SK-N-SH (cell line): Measurements from ENCODE around the gene CACNA1D. TPM values are rescaled to one million over a fixed set of nuclear protein-coding genes. Genes with fewer than 3 reads are reported as not detected.
A peak's percentile ranks its signal among the peaks of the same experiment; 100 is the strongest.

Experiments used
- CTCF ChIA-PET: fragments of 300-600, 350-600 bp; formaldehyde crosslinking; extraction: SDS; loops from one replicate; lab custom pipeline; 2021; lab: Yijun Ruan, JAX
- POLR2A ChIA-PET: fragments of 350-600 bp; sonication (Branson Sonifier 250); formaldehyde crosslinking; extraction: SDS; loops from one replicate; lab custom pipeline; 2020; ENCODE audit warnings: antibody characterized with exemption, inconsistent platforms; lab: Yijun Ruan, JAX
- DNase-seq: peaks from one replicate; pipeline ENCODE4 v3.0.0; 2012
- H2AFZ ChIP-seq: fragments of 200-600 bp; sonication (generic); 2 replicates; pipeline ENCODE4 v1.8.1; 2016; ENCODE audit warnings: antibody characterized with exemption, mild to moderate bottlenecking, low read depth
- H3F3A ChIP-seq: fragments of 200-600 bp; sonication (generic); replicated peaks from 2 replicates; pipeline ENCODE3; 2016; ENCODE audit warnings: antibody characterized with exemption, mild to moderate bottlenecking; ENCODE audit not compliant: insufficient read depth
- H3K27ac ChIP-seq, 2 experiments: fragments of 200-500 bp in 1 of 2; fragments of 200-600 bp in 1 of 2; sonication (Bioruptor generic) in 1 of 2; sonication (generic), shearing (Covaris generic) in 1 of 2; 2 replicates each; pipeline versions ENCODE4 v1.5.1 to v1.6.1; 2014 to 2016; ENCODE audit warnings: low read depth in 2 of 2, inconsistent platforms in 1 of 2, low read length in 1 of 2, mild to moderate bottlenecking in 1 of 2, mixed read lengths in 1 of 2
- H3K27me3 ChIP-seq: fragments of 200-600 bp; sonication (generic), shearing (Covaris generic); 2 replicates; pipeline ENCODE4 v1.6.1; 2016; ENCODE audit warnings: mixed run types; ENCODE audit not compliant: insufficient read depth
- H3K36me3 ChIP-seq, 2 experiments: fragments of 200-500 bp in 1 of 2; fragments of 200-600 bp in 1 of 2; sonication (Bioruptor generic) in 1 of 2; sonication (generic) in 1 of 2; replicated peaks in 1 of 2; 2 replicates each; pipeline versions ENCODE3 to v1.5.1; 2014 to 2016; ENCODE audit warnings: low read length in 1 of 2, mild to moderate bottlenecking in 1 of 2; ENCODE audit not compliant: insufficient read depth in 2 of 2, control insufficient read depth in 1 of 2
- H3K4me1 ChIP-seq, 2 experiments: fragments of 200-500 bp in 1 of 2; fragments of 200-600 bp in 1 of 2; sonication (Bioruptor generic) in 1 of 2; sonication (generic), shearing (Covaris generic) in 1 of 2; 2 replicates each; pipeline versions ENCODE4 v1.5.1 to v1.6.1; 2014 to 2016; ENCODE audit warnings: low read depth in 1 of 2, low read length in 1 of 2, mixed run types in 1 of 2; ENCODE audit not compliant: insufficient read depth in 2 of 2, control insufficient read depth in 1 of 2
- H3K4me2 ChIP-seq: fragments of 200-600 bp; sonication (generic), shearing (Covaris generic); 2 replicates; pipeline ENCODE4 v1.6.1; 2017; ENCODE audit warnings: mixed run types
- H3K4me3 ChIP-seq, 2 experiments: fragments of 200-500 bp in 1 of 2; fragments of 200-600 bp in 1 of 2; sonication (Bioruptor generic) in 1 of 2; sonication (generic), shearing (Covaris generic) in 1 of 2; 2 replicates each; pipeline versions ENCODE4 v1.5.1 to v1.8.1; 2014 to 2016; ENCODE audit warnings: low read depth in 2 of 2, inconsistent platforms in 1 of 2, low read length in 1 of 2, mild to moderate bottlenecking in 1 of 2, mixed read lengths in 1 of 2, moderate library complexity in 1 of 2
- H3K79me2 ChIP-seq: fragments of 200-600 bp; sonication (generic); 2 replicates; pipeline ENCODE4 v1.8.1; 2017; ENCODE audit warnings: mild to moderate bottlenecking; ENCODE audit not compliant: insufficient read depth
- H3K9ac ChIP-seq: fragments of 200-600 bp; sonication (generic); 2 replicates; pipeline ENCODE4 v1.6.1; 2017; ENCODE audit warnings: mixed run types
- H3K9me2 ChIP-seq: fragments of 200-600 bp; sonication (generic); 2 replicates; pipeline ENCODE4 v1.6.1; 2017; ENCODE audit warnings: mixed run types
- H3K9me3 ChIP-seq: fragments of 200-600 bp; sonication (generic); 2 replicates; pipeline ENCODE4 v1.6.1; 2017; ENCODE audit warnings: mixed run types, mild to moderate bottlenecking, moderate library complexity
- H4K20me1 ChIP-seq: fragments of 200-600 bp; sonication (generic); 2 replicates; pipeline ENCODE4 v1.6.1; 2017; ENCODE audit warnings: mild to moderate bottlenecking, mixed run types; ENCODE audit not compliant: insufficient read depth
- CHD2 ChIP-seq: fragments of 150-350 bp; IDR thresholded peaks from 2 replicates; pipeline ENCODE4 v1.6.1; 2018; ENCODE audit warnings: low read length; ENCODE audit not compliant: partially characterized antibody
- FOXJ3 ChIP-seq: sonication (generic); formaldehyde crosslinking; IDR thresholded peaks from 2 replicates; pipeline ENCODE4 v1.5.1; 2020; ENCODE audit warnings: mild to moderate bottlenecking, missing genetic modification reagents
- GABPA ChIP-seq: IDR thresholded peaks from 2 replicates; pipeline ENCODE4 v1.4.0; 2012; ENCODE audit warnings: low read depth, mild to moderate bottlenecking
- JUND ChIP-seq: IDR thresholded peaks from 2 replicates; pipeline ENCODE4 v1.4.0; 2012
- MAX ChIP-seq: IDR thresholded peaks from 2 replicates; pipeline ENCODE4 v1.4.0; 2012; ENCODE audit warnings: low read depth
- RAD21 ChIP-seq: IDR thresholded peaks from 2 replicates; pipeline ENCODE4 v1.6.1; 2012; ENCODE audit warnings: mild to moderate bottlenecking, low read length
- ZBTB33 ChIP-seq: IDR thresholded peaks from 2 replicates; pipeline ENCODE4 v1.4.0; 2012; ENCODE audit warnings: low read depth, borderline replicate concordance
- WGBS: methylation state at CpG from one replicate; pipeline ENCODE4 v1.1.6; 2017; ENCODE audit warnings: low lambda C conversion rate; 5-methylcytosine and 5-hydroxymethylcytosine counted together
- polyA plus RNA-seq, 3 experiments: library from polyadenylated mRNA; depleted of rRNA; stranded (reverse); fragments of >200 nt; gene quantifications; 2 replicates each; pipeline ENCODE4 v1.2.3, GENCODE V29; 2012

Gene CACNA1D
- polyA plus RNA-seq, 1 of the 3 experiments (the other 2 are of a cell fraction) = 0.12 TPM

- TF ChIP-seq ZBTB33 (no peak), GABPA (no peak), CHD2 (no peak), JUND (no peak)
Observed at GRCh38 chr3:53671961-53672299, 177.5 kb downstream of the CACNA1D start (continued).

- H3K4me2 ChIP-seq = no peak overlapping the region
- peak overlapping the region in 1 of 2 experiments; percentile 36; a peak in 1 of 4 replicates for H3K27ac ChIP-seq
- no peaks in the 10 kb centered on the region for H3K9me3 ChIP-seq
- no peaks in the 10 kb centered on the region; the same call in 1 of the 2 replicates for H3K27me3 ChIP-seq
- no peaks in the 10 kb centered on the region for H4K20me1 ChIP-seq
- WGBS = 42% methylated on average over 5 of the region's 5 CpGs
- H3K4me1 ChIP-seq = peaks cover 0 to 50% of the 10 kb centered on the region in 2 experiments; a peak in 2 of 4 replicates
- no peaks in the 10 kb centered on the region for H3K9me2 ChIP-seq
- no peak for DNase-seq
- H3K36me3 ChIP-seq = no peaks in the 10 kb centered on the region
- no peaks in the 10 kb centered on the region for H3F3A ChIP-seq
- CTCF ChIA-PET = interaction anchor here (1.3 to 4.2 kb wide), 5 partner anchors 17 to 374 kb away, joined by 3 to 35 read pairs (median 6); no protein-coding TSS in a partner anchor
- no peak overlapping the region for H3K9ac ChIP-seq
- TF ChIP-seq FOXJ3 (CRISPR knock-in tag) (no peak), MAX (no peak), RAD21 (no peak)
- TF ChIP-seq, all 33 proteins: peak for 0
- no peak overlapping the region for H3K4me3 ChIP-seq
- POLR2A ChIA-PET = no interaction called here
- H3K79me2 ChIP-seq = no peaks in the 10 kb centered on the region
- no peak overlapping the region for H2AFZ ChIP-seq
Observed at GRCh38 chr3:53672981-53673380, 178.6 kb downstream of the CACNA1D start.

GRCh38 chr3:53673722-53674350 is 179.4 kb downstream of the CACNA1D start:
- Histone ChIP-seq H3K9me3 (no peaks in the 10 kb centered on the region), H4K20me1 (no peaks in the 10 kb centered on the region), H3K4me2 (no peak overlapping the region), H3K36me3 (no peaks in the 10 kb centered on the region), H3K27me3 (no peaks in the 10 kb centered on the region; the same call in 1 of the 2 replicates), H3K4me3 (no peak overlapping the region), H3K9me2 (no peaks in the 10 kb centered on the region), H3F3A (no peaks in the 10 kb centered on the region), H3K27ac (peak overlapping the region in 1 of 2 experiments; percentile 72; a peak in 2 of 4 replicates), H2AFZ (no peak overlapping the region), H3K4me1 (peaks cover 0 to 50% of the 10 kb centered on the region in 2 experiments; a peak in 2 of 4 replicates), H3K9ac (no peak overlapping the region), H3K79me2 (no peaks in the 10 kb centered on the region)
- CTCF ChIA-PET = interaction anchor here (0.7 to 4.2 kb wide), 8 partner anchors 16 to 299 kb away, joined by 3 to 35 read pairs (median 4); no protein-coding TSS in a partner anchor
- no peak for TF ChIP-seq FOXJ3 (CRISPR knock-in tag)
- POLR2A ChIA-PET = no interaction called here
- no peak for DNase-seq
- whole genome bisulfite sequencing = 48% methylated on average over 10 of the region's 10 CpGs
